ENCODE data around the gene SERPINI2. TPM values are rescaled to one million over a fixed set of nuclear protein-coding genes. Genes with fewer than 3 reads are reported as not detected.

SERPINI2 gene
- total and polyA plus RNA-seq, 2 donors (not counting 1 experiment from before 2014, with no cell fraction given), result not detected

DNA sequence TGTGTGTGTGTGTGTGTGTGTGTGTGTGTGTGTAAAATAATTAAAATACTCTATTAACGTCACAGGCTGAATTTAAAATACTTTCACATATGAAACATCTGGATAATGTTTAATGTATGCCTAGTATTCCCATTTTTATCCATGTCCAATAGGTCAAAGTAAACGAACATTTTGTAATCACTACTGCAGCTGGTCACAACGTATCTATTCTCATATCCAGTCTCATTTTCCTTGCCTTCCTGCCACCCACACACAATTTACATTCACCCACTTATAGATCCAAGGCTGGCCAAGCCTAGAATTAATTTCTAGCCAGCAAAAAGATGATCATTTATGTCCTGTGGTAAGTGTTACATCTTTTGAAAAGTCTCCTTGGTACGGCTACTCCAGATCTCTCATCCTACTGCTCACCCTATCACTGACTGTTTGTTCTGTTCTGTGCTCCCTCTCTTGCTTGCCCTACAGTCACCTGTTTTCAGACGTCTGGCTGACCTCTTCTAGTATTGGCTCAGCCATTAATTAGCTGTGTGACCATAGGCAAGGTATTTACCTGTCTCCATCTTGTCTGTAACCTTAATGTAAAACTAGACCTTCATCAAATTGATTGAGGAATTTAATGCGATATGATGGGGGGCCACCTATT is 17.6 kb downstream of the SERPINI2 start:
- Histone ChIP-seq H3K36me3 (ENCODE audit: control insufficient read depth, insufficient read depth, low read length) (no peaks in the 10 kb centered on the region), H3K9ac (ENCODE audit: insufficient read depth, low read length) (no peak overlapping the region), H3K4me3 (replicated peaks in 1 of 4; ENCODE audit: control extremely low read depth in 1 of 4, insufficient read depth in 1 of 4, low read depth in 3 of 4, low read length in 4 of 4) (no peak overlapping the region), H3K4me1 (ENCODE audit: control insufficient read depth, extremely low read depth, insufficient read depth, low read length) (no peaks in the 10 kb centered on the region), H3K9me3 (ENCODE audit: control insufficient read depth, insufficient read depth, low read depth, low read length) (no peaks in the 10 kb centered on the region), H3K27me3 (ENCODE audit: control insufficient read depth, insufficient read depth, low read length) (no peaks in the 10 kb centered on the region), H3K4me2 (ENCODE audit: extremely low read depth, insufficient read depth, low read length) (no peak overlapping the region), H2AFZ (ENCODE audit: low read length) (no peak overlapping the region), H3K27ac (ENCODE audit: insufficient read depth, low read length) (no peak overlapping the region), H4K20me1 (ENCODE audit: control insufficient read depth, extremely low read depth, insufficient read depth, low read length) (no peaks in the 10 kb centered on the region), H3K79me2 (ENCODE audit: control insufficient read depth, insufficient read depth, low read length) (no peaks in the 10 kb centered on the region)
- no peak for DNase-seq (ENCODE audit: low read depth in 2 of 2)
- TF ChIP-seq, protein P1, sequence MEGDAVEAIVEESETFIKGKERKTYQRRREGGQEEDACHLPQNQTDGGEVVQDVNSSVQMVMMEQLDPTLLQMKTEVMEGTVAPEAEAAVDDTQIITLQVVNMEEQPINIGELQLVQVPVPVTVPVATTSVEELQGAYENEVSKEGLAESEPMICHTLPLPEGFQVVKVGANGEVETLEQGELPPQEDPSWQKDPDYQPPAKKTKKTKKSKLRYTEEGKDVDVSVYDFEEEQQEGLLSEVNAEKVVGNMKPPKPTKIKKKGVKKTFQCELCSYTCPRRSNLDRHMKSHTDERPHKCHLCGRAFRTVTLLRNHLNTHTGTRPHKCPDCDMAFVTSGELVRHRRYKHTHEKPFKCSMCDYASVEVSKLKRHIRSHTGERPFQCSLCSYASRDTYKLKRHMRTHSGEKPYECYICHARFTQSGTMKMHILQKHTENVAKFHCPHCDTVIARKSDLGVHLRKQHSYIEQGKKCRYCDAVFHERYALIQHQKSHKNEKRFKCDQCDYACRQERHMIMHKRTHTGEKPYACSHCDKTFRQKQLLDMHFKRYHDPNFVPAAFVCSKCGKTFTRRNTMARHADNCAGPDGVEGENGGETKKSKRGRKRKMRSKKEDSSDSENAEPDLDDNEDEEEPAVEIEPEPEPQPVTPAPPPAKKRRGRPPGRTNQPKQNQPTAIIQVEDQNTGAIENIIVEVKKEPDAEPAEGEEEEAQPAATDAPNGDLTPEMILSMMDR (conservative IDR thresholded peaks at IDR 0.05 in 1 of 2, IDR thresholded peaks at IDR 0.05 in 1 of 2; ENCODE audit: low read depth in 1 of 2, low read length in 2 of 2), result no peak
- no peak for TF ChIP-seq EZH2 (IDR thresholded peaks at IDR 0.05; ENCODE audit: low read length, missing control alignments)

- H3K79me2 ChIP-seq (ENCODE audit: control insufficient read depth, insufficient read depth, low read length), result no peaks in the 10 kb centered on the region
Measured at GRCh38 chr3:167453815-167454214, 20.0 kb downstream of the SERPINI2 start.

DNA sequence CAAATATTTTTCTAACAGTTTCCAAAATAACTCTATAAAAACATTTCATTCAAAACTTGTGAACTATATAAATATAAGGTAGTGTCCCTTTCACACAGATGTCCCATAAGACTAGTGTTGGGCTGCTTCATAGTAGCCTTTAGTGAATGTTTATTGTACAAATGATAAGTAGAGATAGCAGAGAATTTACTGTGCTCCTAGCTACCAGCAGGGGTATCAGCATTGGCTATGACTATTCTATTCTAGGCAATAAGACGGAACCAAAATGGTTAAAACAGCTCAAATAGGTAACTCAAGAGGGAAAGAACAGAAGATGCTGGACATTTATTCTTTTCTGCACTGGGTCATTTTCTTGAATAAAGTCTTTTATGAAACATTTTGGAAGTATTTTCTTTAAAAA is 22.6 kb downstream of the SERPINI2 start:
- H3K27ac ChIP-seq (ENCODE audit: insufficient read depth, low read length), result no peak overlapping the region
- no peak overlapping the region for H2AFZ ChIP-seq (ENCODE audit: low read length)
- no peak overlapping the region for H3K4me2 ChIP-seq (ENCODE audit: extremely low read depth, insufficient read depth, low read length)
- H3K79me2 ChIP-seq (ENCODE audit: control insufficient read depth, insufficient read depth, low read length), result no peaks in the 10 kb centered on the region
- no peak for DNase-seq (ENCODE audit: low read depth in 2 of 2)
- H4K20me1 ChIP-seq (ENCODE audit: control insufficient read depth, extremely low read depth, insufficient read depth, low read length), result no peaks in the 10 kb centered on the region
- no peaks in the 10 kb centered on the region for H3K36me3 ChIP-seq (ENCODE audit: control insufficient read depth, insufficient read depth, low read length)
- no peaks in the 10 kb centered on the region for H3K27me3 ChIP-seq (ENCODE audit: control insufficient read depth, insufficient read depth, low read length)
- no peak for TF ChIP-seq EZH2 (IDR thresholded peaks at IDR 0.05; ENCODE audit: low read length, missing control alignments)
- TF ChIP-seq, protein P1 (conservative IDR thresholded peaks at IDR 0.05 in 1 of 2, IDR thresholded peaks at IDR 0.05 in 1 of 2; ENCODE audit: low read depth in 1 of 2, low read length in 2 of 2), result no peak
- no peak overlapping the region for H3K4me3 ChIP-seq (replicated peaks in 1 of 4; ENCODE audit: control extremely low read depth in 1 of 4, insufficient read depth in 1 of 4, low read depth in 3 of 4, low read length in 4 of 4)
- no peaks in the 10 kb centered on the region for H3K9me3 ChIP-seq (ENCODE audit: control insufficient read depth, insufficient read depth, low read depth, low read length)
- H3K9ac ChIP-seq (ENCODE audit: insufficient read depth, low read length), result no peak overlapping the region
- no peaks in the 10 kb centered on the region for H3K4me1 ChIP-seq (ENCODE audit: control insufficient read depth, extremely low read depth, insufficient read depth, low read length)

More at GRCh38 chr3:167453815-167454214, 20.0 kb downstream of the SERPINI2 start:
- H3K9me3 ChIP-seq (ENCODE audit: control insufficient read depth, insufficient read depth, low read depth, low read length), result no peaks in the 10 kb centered on the region
- no peak overlapping the region for H2AFZ ChIP-seq (ENCODE audit: low read length)
- no peaks in the 10 kb centered on the region for H3K4me1 ChIP-seq (ENCODE audit: control insufficient read depth, extremely low read depth, insufficient read depth, low read length)
- H3K27ac ChIP-seq (ENCODE audit: insufficient read depth, low read length), result no peak overlapping the region
- no peak overlapping the region for H3K4me3 ChIP-seq (replicated peaks in 1 of 4; ENCODE audit: control extremely low read depth in 1 of 4, insufficient read depth in 1 of 4, low read depth in 3 of 4, low read length in 4 of 4)
- no peak overlapping the region for H3K4me2 ChIP-seq (ENCODE audit: extremely low read depth, insufficient read depth, low read length)
- no peaks in the 10 kb centered on the region for H3K27me3 ChIP-seq (ENCODE audit: control insufficient read depth, insufficient read depth, low read length)
- H4K20me1 ChIP-seq (ENCODE audit: control insufficient read depth, extremely low read depth, insufficient read depth, low read length), result no peaks in the 10 kb centered on the region
- no peak for DNase-seq (ENCODE audit: low read depth in 2 of 2)
- no peak for TF ChIP-seq EZH2 (IDR thresholded peaks at IDR 0.05; ENCODE audit: low read length, missing control alignments)
- TF ChIP-seq, protein P1 (conservative IDR thresholded peaks at IDR 0.05 in 1 of 2, IDR thresholded peaks at IDR 0.05 in 1 of 2; ENCODE audit: low read depth in 1 of 2, low read length in 2 of 2), result no peak
- H3K36me3 ChIP-seq (ENCODE audit: control insufficient read depth, insufficient read depth, low read length), result no peaks in the 10 kb centered on the region
- H3K9ac ChIP-seq (ENCODE audit: insufficient read depth, low read length), result no peak overlapping the region

Measured in fibroblast of lung (primary cell).